Activated CD8-positive, alpha-beta memory T cell treated with anti-CD3 and anti-CD28 coated beads for 36 hours (primary cell): ENCODE data around the gene CRYBG1. TPM values are rescaled to one million over a fixed set of nuclear protein-coding genes. Genes with fewer than 3 reads are reported as not detected.

Experiments used
- CTCF ChIA-PET: fragments of 350-600 bp; sonication (Branson Sonifier 250); formaldehyde crosslinking; loops from one replicate; lab custom pipeline; 2021; ENCODE audit warnings: antibody characterized with exemption; lab: Charles Lee
- POLR2A ChIA-PET: fragments of 350-600 bp; sonication (Branson Sonifier 250); formaldehyde crosslinking; loops from one replicate; lab custom pipeline; 2021; ENCODE audit warnings: antibody characterized with exemption; lab: Charles Lee
- total RNA-seq, 2 experiments: library from RNA; stranded (reverse); gene quantifications; one replicate each; pipeline ENCODE4 v1.2.3, GENCODE V29; 2021

The CRYBG1 gene
- total RNA-seq, 2 experiments from 2014 or later, result 31.8 to 32.3 TPM

- CTCF ChIA-PET, result interaction anchor here (1.6 to 3.9 kb wide), 3 partner anchors 106 to 531 kb away, joined by 4 to 23 read pairs (median 6); no protein-coding TSS in a partner anchor
- POLR2A ChIA-PET, result no interaction called here
Observed at GRCh38 chr6:106448000-106448426, 87.5 kb downstream of the CRYBG1 start.

- POLR2A ChIA-PET, result no interaction called here
- CTCF ChIA-PET, result no interaction called here
Observed at GRCh38 chr6:106450653-106451052, 90.1 kb downstream of the CRYBG1 start.

GRCh38 chr6:106451439-106451838 lies 90.9 kb downstream of the CRYBG1 start:
- POLR2A ChIA-PET, result no interaction called here
- CTCF ChIA-PET, result interaction anchor here (1.1 kb wide), 2 partner anchors 62 to 115 kb away, joined by 3 to 4 read pairs; no protein-coding TSS in a partner anchor

- POLR2A ChIA-PET, result interaction anchor here (0.6 kb wide), 1 partner anchor 26 kb away, joined by 3 read pairs; no protein-coding TSS in a partner anchor
Observed at GRCh38 chr6:106452628-106453027, 92.1 kb downstream of the CRYBG1 start.

GRCh38 chr6:106453756-106454367 lies 93.3 kb downstream of the CRYBG1 start:
- POLR2A ChIA-PET, result no interaction called here
- CTCF ChIA-PET, result interaction anchor here (1.1 to 1.2 kb wide), 2 partner anchors 10 to 112 kb away, joined by 3 read pairs; no protein-coding TSS in a partner anchor

More at GRCh38 chr6:106452628-106453027, 92.1 kb downstream of the CRYBG1 start:
- CTCF ChIA-PET, result interaction anchor here (1.1 kb wide), 1 partner anchor 61 kb away, joined by 3 read pairs; no protein-coding TSS in a partner anchor

- CTCF ChIA-PET, result no interaction called here
- POLR2A ChIA-PET, result no interaction called here
Observed at GRCh38 chr6:106456756-106457155, 96.2 kb downstream of the CRYBG1 start.

GRCh38 chr6:106458021-106458986 lies 97.8 kb downstream of the CRYBG1 start:
- ChIA-PET CTCF (interaction anchor here (0.9 kb wide), 1 partner anchor 108 kb away, joined by 3 read pairs; no protein-coding TSS in a partner anchor), POLR2A (no interaction called here)

GRCh38 chr6:106460481-106460880 lies 100.0 kb downstream of the CRYBG1 start:
- POLR2A ChIA-PET, result no interaction called here
- CTCF ChIA-PET, result interaction anchor here (0.7 to 1.3 kb wide), 2 partner anchors 67 to 374 kb away, joined by 3 to 4 read pairs; no protein-coding TSS in a partner anchor

- ChIA-PET CTCF (interaction anchor here (1.3 kb wide), 1 partner anchor 373 kb away, joined by 3 read pairs; no protein-coding TSS in a partner anchor), POLR2A (no interaction called here)
Observed at GRCh38 chr6:106461084-106461483, 100.6 kb downstream of the CRYBG1 start.

GRCh38 chr6:106462923-106463557 lies 102.5 kb downstream of the CRYBG1 start:
- CTCF ChIA-PET, result interaction anchor here (0.7 kb wide), 2 partner anchors 36 to 95 kb away, joined by 3 to 4 read pairs; no protein-coding TSS in a partner anchor
- POLR2A ChIA-PET, result interaction anchor here (0.6 to 0.7 kb wide), 2 partner anchors 10 to 11 kb away, joined by 3 to 4 read pairs; no protein-coding TSS in a partner anchor

- ChIA-PET POLR2A (no interaction called here), CTCF (no interaction called here)
Observed at GRCh38 chr6:106466211-106466610, 105.7 kb downstream of the CRYBG1 start.

GRCh38 chr6:106468935-106469334 lies 108.4 kb downstream of the CRYBG1 start:
- ChIA-PET CTCF (interaction anchor here (1.5 kb wide), 1 partner anchor 97 kb away, joined by 3 read pairs; no protein-coding TSS in a partner anchor), POLR2A (no interaction called here)

- POLR2A ChIA-PET, result no interaction called here
- CTCF ChIA-PET, result no interaction called here
Observed at GRCh38 chr6:106469882-106470281, 109.4 kb downstream of the CRYBG1 start.

GRCh38 chr6:106470316-106470715 lies 109.8 kb downstream of the CRYBG1 start:
- ChIA-PET CTCF (no interaction called here), POLR2A (no interaction called here)

GRCh38 chr6:106470811-106471210 lies 110.3 kb downstream of the CRYBG1 start:
- CTCF ChIA-PET, result no interaction called here

GRCh38 chr6:106473812-106474211 lies 113.3 kb downstream of the CRYBG1 start:
- POLR2A ChIA-PET, result interaction anchor here (1.1 kb wide), 1 partner anchor 39 kb away, joined by 3 read pairs; no protein-coding TSS in a partner anchor
- CTCF ChIA-PET, result interaction anchor here (1.2 to 1.8 kb wide), 2 partner anchors 42 to 93 kb away, joined by 3 to 5 read pairs; no protein-coding TSS in a partner anchor

More at GRCh38 chr6:106470811-106471210, 110.3 kb downstream of the CRYBG1 start:
- POLR2A ChIA-PET, result no interaction called here

GRCh38 chr6:106474466-106474865 lies 113.9 kb downstream of the CRYBG1 start:
- CTCF ChIA-PET, result interaction anchor here (0.7 to 1.8 kb wide), 3 partner anchors 38 to 92 kb away, joined by 3 to 5 read pairs (median 3); no protein-coding TSS in a partner anchor
- POLR2A ChIA-PET, result interaction anchor here (0.5 to 1.1 kb wide), 2 partner anchors 12 to 39 kb away, joined by 3 to 4 read pairs; no protein-coding TSS in a partner anchor

- ChIA-PET CTCF (interaction anchor here (0.7 kb wide), 1 partner anchor 37 kb away, joined by 3 read pairs; no protein-coding TSS in a partner anchor), POLR2A (no interaction called here)
Observed at GRCh38 chr6:106475284-106475683, 114.8 kb downstream of the CRYBG1 start.
